Measurements from ENCODE around the gene ADAP1.

The ADAP1 gene

DNA sequence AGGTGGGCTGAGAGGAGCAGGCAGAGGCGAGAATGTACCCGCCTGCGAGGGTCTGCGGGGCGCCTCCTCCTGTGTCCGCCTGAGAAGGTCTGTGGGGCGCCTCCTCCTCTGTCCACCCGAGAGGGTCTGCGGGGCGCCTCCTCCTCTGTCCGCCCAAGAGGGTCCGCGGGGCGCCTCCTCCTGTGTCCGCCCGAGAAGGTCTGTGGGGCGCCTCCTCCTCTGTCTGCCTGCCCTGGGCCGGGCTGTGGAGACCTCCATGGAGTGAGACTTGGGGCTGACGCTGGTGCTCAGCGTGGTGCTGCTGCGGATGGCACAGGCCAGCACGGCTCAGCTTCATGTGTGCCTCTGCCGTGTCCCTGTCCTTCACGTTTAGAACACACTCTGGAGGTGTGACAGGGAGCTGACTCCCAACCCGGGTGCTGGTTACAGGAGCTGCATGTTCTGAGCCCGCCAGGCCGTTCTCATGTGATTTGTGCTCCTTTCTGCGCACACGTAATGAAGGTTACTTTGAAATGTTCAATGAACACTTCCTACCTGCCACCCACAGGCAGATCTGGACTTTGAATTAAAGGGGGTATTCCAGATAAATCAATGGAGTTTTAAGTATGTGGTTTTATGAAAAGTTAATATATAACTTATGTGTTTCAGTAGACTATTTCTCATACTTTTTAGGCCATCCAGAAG is 98.7 kb downstream of the ADAP1 start:
- H3K27me3 ChIP-seq: no peaks in the 10 kb centered on the region
- H3K36me3 ChIP-seq: no peaks in the 10 kb centered on the region
- no peaks in the 10 kb centered on the region for H3K9me3 ChIP-seq
- no peaks in the 10 kb centered on the region for H3K4me1 ChIP-seq (ENCODE audit: control insufficient read depth in 1 of 2, insufficient read depth in 1 of 2, low read depth in 1 of 2, low read length in 1 of 2)
- no peak overlapping the region for H3K27ac ChIP-seq
- TF ChIP-seq CTCF (IDR thresholded peaks at IDR 0.05): no peak
- no peak overlapping the region for H3K4me3 ChIP-seq (ENCODE audit: low read depth in 1 of 2, low read length in 1 of 2)

- H3K36me3 ChIP-seq: no peaks in the 10 kb centered on the region
These were observed 100.2 kb downstream of the ADAP1 start for GRCh38 chr7:854118-854775.

DNA sequence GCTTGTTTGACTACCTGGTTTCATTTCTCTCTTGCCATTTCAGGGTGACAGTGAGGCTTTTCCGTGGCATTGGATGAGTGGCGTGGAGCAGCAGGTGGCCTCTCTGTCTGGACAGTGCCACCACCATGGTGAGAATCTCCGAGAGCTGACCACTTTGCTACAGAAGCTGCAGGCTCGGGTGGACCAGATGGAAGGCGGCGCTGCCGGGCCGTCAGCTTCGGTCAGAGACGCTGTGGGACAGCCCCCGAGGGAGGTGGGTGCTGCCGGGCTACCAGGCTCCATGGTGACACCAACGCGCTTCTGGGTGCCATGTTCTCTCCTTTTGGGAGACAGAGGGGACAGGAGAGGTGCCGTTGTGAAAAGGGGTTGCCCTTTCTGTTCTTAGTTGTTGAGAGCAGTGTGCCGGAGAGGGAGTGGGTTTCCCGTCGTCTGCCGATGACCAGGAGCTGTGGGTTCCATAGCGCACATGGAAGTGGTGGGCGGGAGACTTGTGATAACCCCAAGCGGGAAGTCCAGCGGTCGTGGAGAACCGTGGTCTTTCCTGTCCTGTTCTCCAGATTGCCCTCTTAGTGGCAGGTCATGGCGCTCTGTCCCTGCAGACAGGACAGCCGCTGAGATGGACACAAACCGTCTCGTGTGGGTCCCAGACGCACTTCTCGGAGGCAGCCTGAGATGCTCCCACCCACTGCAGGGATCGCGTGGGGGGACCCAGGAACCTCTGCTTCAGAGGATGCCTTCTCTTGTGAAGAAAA is 100.9 kb downstream of the ADAP1 start:
- Histone ChIP-seq H3K4me1 (ENCODE audit: control insufficient read depth in 1 of 2, insufficient read depth in 1 of 2, low read depth in 1 of 2, low read length in 1 of 2) (no peaks in the 10 kb centered on the region), H3K36me3 (no peaks in the 10 kb centered on the region), H3K9me3 (no peaks in the 10 kb centered on the region), H3K27ac (no peak overlapping the region), H3K27me3 (no peaks in the 10 kb centered on the region), H3K4me3 (ENCODE audit: low read depth in 1 of 2, low read length in 1 of 2) (no peak overlapping the region)
- no peak for TF ChIP-seq CTCF (IDR thresholded peaks at IDR 0.05)

More at GRCh38 chr7:854118-854775, 100.2 kb downstream of the ADAP1 start:
- TF ChIP-seq CTCF (IDR thresholded peaks at IDR 0.05): no peak
- H3K4me3 ChIP-seq (ENCODE audit: low read depth in 1 of 2, low read length in 1 of 2): no peak overlapping the region
- no peaks in the 10 kb centered on the region for H3K27me3 ChIP-seq
- H3K9me3 ChIP-seq: no peaks in the 10 kb centered on the region
- no peaks in the 10 kb centered on the region for H3K4me1 ChIP-seq (ENCODE audit: control insufficient read depth in 1 of 2, insufficient read depth in 1 of 2, low read depth in 1 of 2, low read length in 1 of 2)
- H3K27ac ChIP-seq: no peak overlapping the region

- H3K36me3 ChIP-seq: no peaks in the 10 kb centered on the region
- H3K4me1 ChIP-seq (ENCODE audit: control insufficient read depth in 1 of 2, insufficient read depth in 1 of 2, low read depth in 1 of 2, low read length in 1 of 2): no peaks in the 10 kb centered on the region
- no peak overlapping the region for H3K4me3 ChIP-seq (ENCODE audit: low read depth in 1 of 2, low read length in 1 of 2)
- H3K27me3 ChIP-seq: no peaks in the 10 kb centered on the region
- TF ChIP-seq CTCF (IDR thresholded peaks at IDR 0.05): no peak
- no peaks in the 10 kb centered on the region for H3K9me3 ChIP-seq
- no peak overlapping the region for H3K27ac ChIP-seq
These were observed 103.3 kb downstream of the ADAP1 start for GRCh38 chr7:851204-851603.

DNA sequence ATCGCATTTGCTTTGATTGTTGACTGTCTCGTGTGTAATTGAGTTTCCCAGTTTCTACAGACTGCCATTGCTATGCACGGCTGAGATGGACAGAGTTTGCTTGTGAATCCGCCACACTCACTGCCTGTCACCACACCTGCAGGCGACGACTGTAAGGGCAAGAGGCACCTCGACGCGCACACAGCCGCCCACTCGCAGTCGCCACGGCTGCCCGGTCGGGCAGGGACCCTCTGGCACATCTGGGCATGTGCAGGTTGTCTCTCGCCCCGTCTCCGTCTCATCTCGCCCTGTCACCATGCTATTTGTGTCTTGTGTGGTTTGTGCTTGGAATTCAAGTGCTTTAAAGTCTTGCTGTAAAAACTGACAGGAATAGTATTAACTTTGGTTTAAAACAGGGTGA is 104.7 kb downstream of the ADAP1 start:
- Histone ChIP-seq H3K27ac (no peak overlapping the region), H3K4me1 (ENCODE audit: control insufficient read depth in 1 of 2, insufficient read depth in 1 of 2, low read depth in 1 of 2, low read length in 1 of 2) (no peaks in the 10 kb centered on the region), H3K27me3 (no peaks in the 10 kb centered on the region), H3K4me3 (ENCODE audit: low read depth in 1 of 2, low read length in 1 of 2) (no peak overlapping the region), H3K36me3 (no peaks in the 10 kb centered on the region), H3K9me3 (no peaks in the 10 kb centered on the region)
- no peak for TF ChIP-seq CTCF (IDR thresholded peaks at IDR 0.05)
